ENCODE data around the gene KSR2.

- TF ChIP-seq POLR2A (IDR thresholded peaks at IDR 0.05; ENCODE audit: low read depth, low read length), result no peak
- TF ChIP-seq POLR2AphosphoS5 (IDR thresholded peaks at IDR 0.05; ENCODE audit: low read depth, low read length), result no peak
- TF ChIP-seq TAF1 (IDR thresholded peaks at IDR 0.05; ENCODE audit: borderline replicate concordance, low read depth, low read length), result no peak
Observed at GRCh38 chr12:117876436-117876816, 92.4 kb downstream of the KSR2 start.

All from GM12892 (cell line).